NCI-H510A (cell line): ENCODE measurements around the gene SIVA1.

Source experiments
- DNase-seq: peaks from one replicate; lab custom pipeline; 2025; lab: John Stamatoyannopoulos, UW

Gene SIVA1

DNA sequence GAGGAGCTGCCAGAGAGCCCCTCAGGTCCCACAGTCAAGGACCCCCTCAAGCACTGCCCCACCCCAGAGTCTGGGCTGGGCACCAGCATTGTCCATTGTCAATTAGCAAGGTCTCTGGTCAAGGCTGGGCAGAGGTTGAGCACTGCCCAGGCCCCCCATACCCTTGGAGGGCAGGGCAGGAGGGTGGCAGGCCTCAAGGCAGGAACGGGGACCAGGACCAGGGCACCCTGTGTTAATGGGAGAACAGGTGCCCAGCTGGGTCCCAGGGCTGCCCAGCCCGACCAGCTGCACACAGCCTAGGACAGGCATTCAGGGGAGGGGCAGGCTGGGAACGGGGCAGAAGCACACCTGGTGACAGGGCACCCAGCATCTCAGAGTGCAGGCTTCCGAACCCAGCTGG lies 18.4 kb downstream of the SIVA1 start:
- no peak for DNase-seq

DNA sequence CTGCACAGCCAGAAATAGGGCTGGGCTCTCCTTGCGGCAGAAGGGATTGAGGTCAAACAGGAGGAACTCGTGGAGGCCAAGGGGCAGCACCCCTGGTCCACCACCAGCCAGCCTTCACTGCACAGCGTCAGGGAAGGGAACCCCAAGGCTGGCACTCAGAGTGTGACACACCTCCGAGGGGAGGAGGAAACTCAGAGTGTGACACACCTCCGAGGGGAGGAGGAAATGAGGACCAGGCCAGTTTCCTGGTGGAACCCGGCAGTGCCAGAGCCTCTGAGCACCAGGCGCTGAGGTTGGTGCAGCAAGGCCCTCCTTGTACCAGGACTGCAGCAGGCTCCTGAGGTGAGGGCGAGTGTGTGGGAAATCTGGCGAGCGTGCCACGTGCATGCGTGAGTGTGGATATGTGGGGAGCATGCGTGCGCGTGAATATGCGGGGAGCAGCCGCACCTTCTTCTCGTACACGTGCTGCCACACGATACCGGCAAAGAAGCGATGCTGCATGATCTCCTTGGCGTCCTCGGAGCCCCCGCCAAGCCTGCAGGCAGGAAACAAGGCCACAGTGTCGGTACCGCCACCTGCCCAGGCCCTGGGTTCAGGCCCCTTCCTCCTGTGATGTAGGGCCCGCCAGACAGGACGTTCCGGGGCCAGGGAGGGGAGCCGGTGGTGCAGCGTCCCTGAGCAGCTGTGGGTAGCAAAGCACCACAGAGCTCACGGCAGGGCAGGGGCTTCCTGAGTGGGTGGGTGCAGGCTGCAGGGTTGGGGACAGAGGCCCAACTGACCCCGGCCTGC lies 19.2 kb downstream of the SIVA1 start:
- no peak for DNase-seq

DNA sequence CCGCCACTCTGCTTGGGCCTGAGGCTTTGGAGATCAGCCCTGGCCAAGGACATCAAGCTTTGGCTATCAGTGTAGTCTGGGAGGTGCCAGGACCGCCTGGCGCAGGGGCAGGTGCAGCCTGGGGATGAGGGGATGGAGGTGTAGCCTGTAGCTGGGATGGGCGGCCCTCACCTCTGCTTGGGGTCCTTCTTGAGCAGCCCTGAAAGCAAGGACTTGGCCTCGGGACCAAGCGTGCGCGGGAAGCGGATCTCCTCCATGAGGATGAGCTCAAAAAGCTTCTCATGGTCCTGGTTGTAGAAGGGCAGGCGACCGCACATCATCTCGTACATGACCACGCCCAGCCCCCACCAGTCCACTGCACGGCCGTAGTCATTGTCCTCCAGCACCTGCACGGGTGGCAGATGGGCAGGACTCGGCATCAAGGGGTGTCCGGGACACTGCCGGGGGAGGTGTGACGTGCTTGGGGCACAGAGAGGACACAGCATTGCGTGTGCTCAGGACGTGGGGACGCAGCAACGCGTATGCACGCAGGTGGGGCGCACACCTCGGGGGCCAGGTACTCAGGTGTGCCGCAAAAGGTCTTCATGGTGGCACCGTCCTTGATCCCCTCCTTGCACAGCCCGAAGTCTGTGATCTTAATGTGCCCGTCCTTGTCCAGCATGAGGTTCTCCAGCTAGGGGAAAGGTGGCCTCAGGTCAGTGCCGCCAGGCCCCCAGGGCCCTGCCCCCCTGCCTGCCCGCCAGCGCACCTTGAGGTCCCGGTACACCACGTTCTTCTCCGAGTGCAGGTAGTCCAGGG lies 20.0 kb downstream of the SIVA1 start:
- DNase-seq = no peak

DNA sequence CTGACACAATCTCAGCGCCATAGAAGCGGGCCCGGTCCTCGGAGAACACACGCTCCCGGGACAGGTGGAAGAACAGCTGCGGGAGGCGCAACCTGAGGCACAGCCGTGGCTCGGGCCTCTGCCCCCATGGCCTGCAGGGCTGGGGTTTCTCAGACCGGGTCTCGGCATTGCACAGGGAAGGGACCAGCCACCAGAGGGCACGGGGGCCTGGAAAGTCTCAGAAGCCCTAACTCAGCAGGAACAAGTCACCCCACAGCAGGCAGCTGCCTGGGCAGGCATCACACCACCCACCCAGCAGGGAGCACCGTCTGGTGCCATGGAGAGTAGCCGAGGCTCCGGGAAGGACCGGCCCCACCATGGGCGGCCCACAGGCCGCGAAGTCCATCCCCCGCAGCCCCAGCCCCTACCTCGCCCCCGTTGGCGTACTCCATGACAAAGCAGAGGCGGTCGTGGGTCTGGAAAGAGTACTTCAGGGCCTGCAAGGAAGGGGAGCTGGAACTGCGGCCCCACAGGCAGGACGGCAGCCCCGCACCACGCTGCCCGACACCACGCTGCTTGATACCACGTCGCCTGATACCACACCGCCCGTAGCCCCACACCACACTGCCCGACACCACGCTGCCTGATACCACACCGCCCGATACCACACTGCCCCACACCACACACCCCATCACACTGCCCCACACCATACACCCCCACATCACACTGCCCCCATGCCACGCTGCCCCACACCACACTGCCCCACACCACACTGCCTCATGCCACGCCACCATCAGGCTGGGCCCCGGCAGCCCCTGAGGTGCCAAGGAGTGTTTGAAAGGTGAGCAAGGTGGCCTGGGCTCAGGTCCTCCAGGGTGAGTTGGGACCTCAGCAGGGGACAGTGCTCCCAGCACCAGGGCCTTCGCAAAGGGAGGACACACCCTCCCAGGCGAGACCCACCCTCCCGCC lies 20.8 kb downstream of the SIVA1 start:
- DNase-seq = no peak

DNA sequence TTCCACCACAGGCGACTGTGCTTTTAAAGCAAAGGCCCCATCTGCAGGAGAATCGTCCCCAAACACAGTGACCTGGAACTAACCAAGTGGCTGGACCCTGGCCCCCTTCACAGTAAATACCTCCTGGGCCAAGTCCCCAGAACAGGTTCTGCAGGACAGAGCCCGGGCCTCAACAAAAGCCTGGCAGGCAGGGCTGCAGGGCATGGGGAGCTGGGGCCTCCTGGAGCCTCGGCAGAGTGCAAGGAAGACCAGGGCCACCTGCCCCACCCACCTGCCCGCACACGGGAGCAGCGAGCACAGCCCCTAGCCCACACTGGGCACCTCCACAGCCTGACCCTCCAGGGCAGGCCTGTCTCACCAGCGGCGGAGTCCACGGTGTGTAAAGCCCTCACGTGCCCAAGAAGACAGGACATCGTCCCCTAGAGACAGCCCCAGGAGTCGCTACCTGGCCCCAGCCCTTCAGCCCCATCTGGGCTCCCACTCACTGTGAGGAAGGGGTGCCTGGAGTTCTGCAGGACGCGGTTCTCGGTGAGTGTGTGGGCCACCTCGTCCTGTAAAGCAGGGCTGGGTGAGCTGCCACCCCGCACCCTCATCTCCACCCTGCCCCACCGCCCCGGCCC lies 21.6 kb downstream of the SIVA1 start:
- no peak for DNase-seq

DNA sequence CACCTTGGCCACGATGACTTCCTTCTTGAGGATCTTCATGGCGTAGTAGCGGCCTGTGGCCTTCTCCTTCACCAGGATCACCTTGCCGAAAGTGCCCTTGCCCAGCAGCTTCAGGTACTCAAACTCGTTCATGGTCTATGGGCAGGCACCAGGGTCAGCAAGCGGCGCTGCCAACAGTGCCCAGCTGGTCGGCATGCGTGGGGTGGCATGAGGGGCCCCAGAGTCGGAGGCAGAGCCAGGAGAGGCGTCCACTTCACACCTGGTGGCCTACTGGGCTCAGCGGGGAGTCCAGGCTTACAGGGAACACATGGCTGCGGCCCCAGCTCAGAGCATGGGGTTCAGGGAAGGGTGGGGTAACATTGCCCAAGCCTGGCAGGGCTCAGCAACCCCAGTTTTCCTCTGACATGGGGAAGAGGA lies 22.1 kb downstream of the SIVA1 start:
- DNase-seq = no peak

DNA sequence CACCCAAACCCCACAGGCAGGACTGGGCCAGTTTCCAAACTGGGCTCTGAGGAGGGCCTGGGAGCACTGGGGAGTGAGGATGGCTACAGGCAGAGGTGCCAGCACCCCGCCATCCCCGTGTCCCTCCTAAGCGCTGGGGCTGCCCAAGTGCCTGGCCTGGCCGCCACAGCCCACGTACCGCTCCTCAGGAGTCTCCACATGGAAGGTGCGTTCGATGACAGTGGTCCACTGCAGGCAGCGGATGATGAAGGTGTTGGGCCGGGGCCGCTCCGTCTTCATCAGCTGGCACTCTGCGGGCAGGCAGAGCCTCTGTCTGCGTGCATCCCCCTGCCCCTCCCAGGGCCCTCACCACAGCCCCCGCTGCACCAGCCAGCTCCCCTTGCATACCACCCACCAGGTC lies 23.5 kb downstream of the SIVA1 start:
- no peak for DNase-seq

DNA sequence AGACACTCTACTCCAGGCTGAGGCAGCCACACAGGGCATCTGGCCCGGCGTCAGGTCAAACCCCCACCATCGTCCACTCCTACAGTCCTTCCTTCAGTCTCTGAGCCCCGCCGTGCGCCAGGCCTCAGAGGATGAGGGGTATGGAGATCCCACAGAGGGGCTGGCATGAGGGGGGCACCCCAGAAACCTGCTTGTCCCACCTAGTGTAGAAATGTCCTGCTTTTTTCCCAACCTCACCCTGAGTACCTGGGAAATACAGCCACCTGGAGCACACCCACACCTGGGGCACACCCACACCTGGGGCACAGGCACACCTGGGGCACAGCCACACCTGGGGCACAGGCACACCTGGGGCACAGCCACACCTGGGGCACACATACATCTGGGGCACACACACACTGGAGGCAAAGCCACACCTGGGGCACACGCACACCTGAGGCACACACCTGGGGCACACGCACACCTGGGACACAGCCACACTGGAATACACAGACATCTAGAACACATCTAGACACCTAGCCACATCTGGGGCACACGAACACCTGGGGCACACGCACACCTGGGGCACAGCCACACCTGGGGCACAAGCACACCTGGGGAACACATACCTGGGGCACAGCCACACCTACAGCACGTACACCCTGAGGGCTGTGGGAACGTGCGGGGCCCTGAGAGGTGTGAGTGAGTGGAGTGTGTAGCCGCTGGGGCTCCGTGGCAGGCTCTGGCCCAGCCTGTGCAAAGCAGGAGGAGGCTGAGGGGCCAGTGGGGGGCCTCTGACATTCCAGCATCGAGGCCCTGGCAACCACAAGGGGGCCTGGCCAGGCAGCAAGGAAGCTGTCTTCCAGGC lies 24.2 kb downstream of the SIVA1 start:
- no peak for DNase-seq

DNA sequence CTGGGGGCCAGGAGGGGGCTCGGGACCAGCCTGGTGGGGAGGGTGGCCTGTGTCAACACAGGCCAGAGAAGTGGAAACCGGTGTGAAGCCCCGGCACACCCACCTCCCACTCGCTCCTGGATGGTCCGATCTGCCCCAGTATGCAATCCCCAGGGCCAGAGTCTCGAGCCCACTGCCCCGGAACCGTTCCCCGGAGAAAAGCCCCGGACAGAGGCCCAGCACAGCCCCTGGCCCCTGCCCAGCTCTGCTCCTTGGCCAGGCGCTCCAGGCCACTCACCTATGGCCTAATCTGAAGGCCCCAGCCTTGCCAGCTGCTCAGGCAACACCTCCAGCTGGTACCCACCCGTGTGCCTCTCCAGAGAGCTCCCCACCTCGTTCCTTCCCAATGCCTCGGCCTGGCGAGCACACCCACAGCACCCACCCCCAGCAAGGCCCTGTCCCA lies 24.9 kb downstream of the SIVA1 start:
- no peak for DNase-seq

DNA sequence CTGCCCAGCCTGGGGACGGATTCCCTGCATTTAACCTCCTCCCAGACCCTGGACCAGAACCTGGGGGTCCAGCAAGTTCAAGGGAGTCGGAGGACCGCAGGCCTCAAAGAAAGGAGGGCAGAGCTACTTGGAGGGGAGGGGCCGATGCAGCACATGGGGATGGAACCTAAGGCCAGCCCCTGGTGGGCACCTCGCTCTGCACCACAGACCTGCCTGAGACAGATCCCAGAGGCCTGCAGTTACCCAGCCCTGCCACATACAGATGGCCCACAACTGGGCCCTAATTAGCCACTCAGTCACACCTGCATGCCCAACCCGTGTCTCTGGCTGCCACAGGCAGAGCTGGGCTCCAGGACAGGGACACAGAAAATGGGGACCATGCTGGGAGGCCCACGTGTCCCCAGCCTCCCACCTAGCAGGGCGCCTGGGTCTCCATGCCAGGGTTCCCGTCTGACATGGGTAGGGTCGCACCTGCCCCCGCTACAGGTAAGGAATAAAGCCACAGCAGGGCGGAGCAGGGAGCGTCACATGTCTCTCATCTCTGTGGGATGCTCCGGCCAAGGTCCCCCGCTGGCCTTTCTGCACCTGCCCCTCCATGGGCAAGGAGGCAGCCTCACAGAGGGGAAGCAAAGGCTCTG lies 25.9 kb downstream of the SIVA1 start:
- DNase-seq = no peak

DNA sequence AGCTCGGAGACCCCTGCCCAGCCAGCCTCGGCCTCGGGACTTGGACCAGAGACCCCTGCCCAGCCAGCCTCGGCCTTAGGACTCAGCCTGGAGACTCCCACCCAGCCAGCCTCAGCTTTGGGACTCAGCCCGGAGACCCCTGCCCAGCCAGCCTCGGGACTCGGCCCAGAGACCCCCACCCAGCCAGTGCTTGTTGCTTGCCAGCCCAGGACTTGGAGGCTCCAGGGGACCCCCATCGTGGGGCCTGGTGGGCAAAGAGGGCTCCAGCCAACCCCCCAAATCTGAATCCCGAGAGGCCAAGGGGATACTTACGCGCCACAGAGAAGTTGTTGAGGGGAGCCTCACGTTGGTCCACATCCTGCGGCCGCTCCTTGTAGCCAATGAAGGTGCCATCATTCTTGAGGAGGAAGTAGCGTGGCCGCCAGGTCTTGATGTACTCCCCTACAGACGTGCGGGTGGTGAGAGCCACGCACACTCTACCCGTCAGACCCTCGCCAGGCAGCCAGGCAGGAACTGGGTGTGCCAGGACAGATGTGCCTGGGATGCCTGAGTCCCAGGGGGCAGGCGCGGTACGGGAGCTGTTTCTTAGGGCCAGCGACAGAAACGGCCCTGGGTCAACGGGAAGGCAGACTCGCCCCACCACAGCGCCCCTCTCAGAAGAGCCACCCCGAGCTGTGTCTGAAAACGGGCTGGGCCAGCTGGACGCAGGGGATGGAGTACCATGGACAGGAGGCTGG lies 27.0 kb downstream of the SIVA1 start:
- no peak for DNase-seq

DNA sequence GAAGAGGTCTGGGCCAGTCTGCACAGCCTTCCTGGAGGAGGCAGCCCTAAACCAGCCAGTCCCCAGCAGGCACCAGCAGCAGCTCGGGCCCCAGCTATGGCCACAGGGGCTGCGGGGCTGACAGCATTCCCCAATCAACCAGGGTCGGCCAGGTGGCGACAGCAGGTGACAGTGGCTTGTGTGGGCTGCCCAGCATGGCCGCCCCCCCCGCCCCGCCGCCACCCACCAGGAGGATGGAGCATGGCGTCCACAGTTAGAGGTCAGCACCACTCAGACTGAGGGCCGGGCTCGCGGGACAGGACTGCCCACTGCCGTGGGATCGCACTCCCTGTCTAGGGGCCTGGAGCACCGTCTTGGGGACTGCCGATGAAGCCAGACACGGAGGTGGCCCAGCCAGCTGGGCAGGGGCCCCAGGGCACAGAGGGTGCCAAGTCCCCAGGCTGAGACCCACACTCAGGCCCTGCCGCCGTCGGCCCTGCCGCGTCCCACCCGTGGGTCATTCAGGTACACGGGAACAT lies 27.6 kb downstream of the SIVA1 start:
- DNase-seq = no peak

DNA sequence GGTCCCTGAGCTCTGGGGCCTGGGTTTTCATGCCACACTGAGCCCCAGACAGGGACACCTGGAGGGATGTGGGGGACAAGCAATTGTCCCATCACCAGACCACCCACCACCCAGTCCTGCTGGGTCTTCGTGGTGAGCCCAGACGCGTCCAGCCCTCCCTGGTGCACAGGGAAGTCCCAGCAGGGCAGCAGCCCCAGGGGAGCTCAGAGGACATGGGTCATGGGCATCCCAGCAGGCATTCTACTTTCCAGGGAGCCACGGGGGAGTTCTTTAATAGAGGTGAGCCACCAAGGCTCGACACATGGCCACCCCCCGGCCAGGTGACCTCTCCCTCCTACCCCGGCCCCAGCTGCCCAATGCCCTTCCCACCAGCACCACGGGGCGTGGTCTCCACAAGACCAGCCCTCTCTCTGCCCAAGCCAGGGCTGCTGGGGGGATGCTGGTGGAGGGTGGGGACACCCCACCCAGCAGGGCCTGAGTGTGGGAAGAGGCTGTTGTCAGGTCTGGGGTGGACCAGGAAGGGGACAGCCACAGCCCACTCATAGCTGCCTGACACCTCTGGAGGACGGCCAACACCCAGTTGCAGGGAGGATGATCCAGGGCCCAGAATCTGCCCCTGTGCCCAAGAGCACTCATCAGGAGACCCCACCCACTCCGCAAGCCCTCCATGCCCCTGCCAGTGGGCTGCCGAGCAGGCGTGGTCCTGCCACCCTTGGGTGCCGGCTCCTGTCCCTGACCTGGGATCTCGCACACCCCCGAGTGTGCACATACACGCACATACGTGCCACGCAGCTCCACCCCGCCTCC lies 28.5 kb downstream of the SIVA1 start:
- no peak for DNase-seq

DNA sequence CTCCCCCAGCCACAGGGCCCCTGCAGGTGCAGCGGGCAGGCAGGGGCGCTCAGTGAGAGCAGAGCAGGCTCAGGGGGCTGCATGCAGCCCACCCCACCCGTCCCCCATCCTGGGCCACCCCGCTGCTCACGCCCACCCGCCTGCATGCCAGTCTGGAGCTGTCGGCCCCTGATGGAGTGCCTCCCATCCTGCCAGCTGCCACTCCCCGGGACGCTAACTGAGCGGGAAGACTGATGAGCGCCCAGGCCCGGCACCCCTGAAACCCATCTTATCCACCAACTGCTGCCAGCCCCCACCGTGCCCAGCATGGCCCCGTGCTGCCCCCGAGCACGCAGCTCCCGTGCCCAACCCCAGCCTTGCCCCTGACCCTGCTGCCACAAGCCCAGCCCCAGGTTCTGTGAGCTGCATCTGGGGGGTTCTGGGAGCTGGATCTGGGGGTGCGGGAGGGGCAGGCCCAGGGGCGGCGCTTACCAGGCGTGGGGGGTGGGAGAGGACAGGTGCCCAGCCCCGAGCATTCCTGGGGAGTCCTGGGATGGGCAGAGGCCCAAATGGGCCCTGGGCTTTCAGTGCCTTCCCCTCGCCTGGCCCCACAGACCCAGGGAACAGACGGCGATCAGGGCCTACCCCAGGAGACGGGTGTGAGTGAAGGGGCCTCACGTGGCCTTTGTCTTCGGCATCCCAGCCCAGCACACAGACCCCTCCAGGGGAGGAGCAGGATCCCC lies 29.3 kb downstream of the SIVA1 start:
- no peak for DNase-seq

DNA sequence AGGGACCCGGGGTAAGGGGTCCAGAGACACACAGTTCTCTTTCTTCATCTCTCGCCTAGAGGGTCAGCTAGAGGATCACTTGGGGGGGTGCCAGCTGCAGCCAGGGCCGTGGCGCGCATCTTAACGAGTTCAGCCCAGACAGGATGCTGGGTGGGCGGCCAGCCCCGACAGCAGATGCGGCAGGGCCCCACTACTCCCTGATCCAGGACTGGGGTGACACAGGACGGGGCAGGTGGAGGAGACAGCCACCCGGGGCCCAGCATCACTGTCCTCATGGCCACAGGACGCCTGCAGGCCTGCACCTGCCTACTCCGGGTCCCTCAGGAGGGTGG lies 29.8 kb downstream of the SIVA1 start:
- DNase-seq = no peak

DNA sequence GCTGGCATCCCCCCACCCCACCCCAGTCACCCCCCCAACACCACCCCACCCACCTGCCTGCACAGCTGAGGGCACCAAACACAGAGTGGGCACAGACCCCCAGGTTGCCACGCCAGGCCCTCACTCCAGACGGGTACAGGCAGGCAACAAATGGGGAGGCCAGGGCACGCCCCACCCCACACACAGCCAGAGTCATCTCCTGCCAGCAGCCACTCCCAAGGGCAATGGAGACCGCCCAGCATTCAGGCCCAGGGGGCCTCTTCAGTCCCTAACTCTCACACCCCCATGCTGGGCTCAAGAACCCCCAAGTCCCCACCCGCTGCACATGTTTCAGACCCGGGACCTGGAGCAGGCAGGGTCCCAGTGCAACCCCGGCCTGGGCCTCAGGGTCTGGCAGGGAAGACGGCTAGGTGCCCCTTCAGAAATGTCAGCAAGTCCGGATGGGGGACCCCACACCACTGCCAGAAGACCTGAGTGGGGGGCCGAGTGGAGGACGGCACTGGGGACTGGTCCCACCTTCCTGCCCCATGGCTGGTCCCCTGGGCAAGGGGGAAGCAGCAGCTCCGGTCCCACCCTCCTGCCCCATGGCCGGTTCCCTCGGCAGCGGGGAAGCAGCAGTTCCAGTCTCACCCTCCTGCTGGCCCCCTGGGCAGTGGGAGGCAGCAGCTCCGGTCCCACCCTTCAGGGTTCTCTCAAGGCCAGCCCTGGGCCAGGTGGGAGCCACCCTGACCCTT lies 30.7 kb downstream of the SIVA1 start:
- DNase-seq = no peak

DNA sequence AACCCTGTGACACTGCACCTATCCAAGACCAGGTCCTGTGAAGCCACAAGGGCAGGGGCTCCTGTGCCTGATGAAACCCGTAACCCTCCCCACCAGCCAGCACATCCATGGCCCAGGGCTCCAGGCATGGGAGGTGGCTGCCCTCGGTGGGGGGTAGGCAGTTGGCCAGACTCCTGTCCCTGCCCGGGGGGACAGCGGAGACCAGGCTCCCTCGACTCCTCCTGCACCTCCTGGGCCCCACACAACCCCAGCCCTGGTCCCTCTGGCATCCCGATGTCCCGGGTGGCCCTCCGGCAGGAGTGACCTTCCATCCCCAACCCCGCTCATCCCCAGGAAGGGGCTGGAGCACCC lies 31.2 kb downstream of the SIVA1 start:
- no peak for DNase-seq
